Measurements from ENCODE around the gene TLCD3B.

Gene TLCD3B

GRCh38 chr16:29988346-29989075, 42.6 kb downstream of the TLCD3B start:
- no peak for DNase-seq (ENCODE audit: low read depth)

- no peak for DNase-seq (ENCODE audit: low read depth)
These were observed 43.5 kb downstream of the TLCD3B start for GRCh38 chr16:29987371-29988085.

GRCh38 chr16:29986931-29987330, 44.1 kb downstream of the TLCD3B start:
- no peak for DNase-seq (ENCODE audit: low read depth)

- DNase-seq (ENCODE audit: low read depth): no peak
These were observed 44.8 kb downstream of the TLCD3B start for GRCh38 chr16:29986231-29986630.

- DNase-seq (ENCODE audit: low read depth): no peak
These were observed 45.7 kb downstream of the TLCD3B start for GRCh38 chr16:29985271-29985811.

GRCh38 chr16:29984764-29985147, 46.3 kb downstream of the TLCD3B start:
- DNase-seq (ENCODE audit: low read depth): no peak

GRCh38 chr16:29984137-29984763, 46.8 kb downstream of the TLCD3B start:
- DNase-seq (ENCODE audit: low read depth): no peak

GRCh38 chr16:29983420-29984136, 47.5 kb downstream of the TLCD3B start:
- no peak for DNase-seq (ENCODE audit: low read depth)

GRCh38 chr16:29982560-29983419, 48.3 kb downstream of the TLCD3B start:
- DNase-seq (ENCODE audit: low read depth): no peak

GRCh38 chr16:29978564-29979270, 52.4 kb downstream of the TLCD3B start:
- no peak for DNase-seq (ENCODE audit: low read depth)

- DNase-seq (ENCODE audit: low read depth): no peak
These were observed 53.0 kb downstream of the TLCD3B start for GRCh38 chr16:29978081-29978480.

GRCh38 chr16:29977063-29977825, 53.8 kb downstream of the TLCD3B start:
- no peak for DNase-seq (ENCODE audit: low read depth)

- no peak for DNase-seq (ENCODE audit: low read depth)
These were observed 55.1 kb downstream of the TLCD3B start for GRCh38 chr16:29975811-29976511.

- no peak for DNase-seq (ENCODE audit: low read depth)
These were observed 55.9 kb downstream of the TLCD3B start for GRCh38 chr16:29975134-29975538.
